Lower leg skin (tissue), 3 donors: ENCODE results near the gene IL4I1.

Experiments used
- CTCF ChIP-seq, 3 donors: fragments of 450-650 bp; IDR thresholded peaks; one replicate each; pipeline ENCODE4 v1.5.1; 2016; ENCODE audit warnings: antibody characterized with exemption in 3 of 3, mild to moderate bottlenecking in 3 of 3, moderate library complexity in 2 of 3
- POLR2A ChIP-seq, 2 donors: fragments of 450-650 bp; IDR thresholded peaks; one replicate each; pipeline ENCODE4 v1.6.1; 2016 to 2017; ENCODE audit warnings: antibody characterized with exemption in 2 of 2, mild to moderate bottlenecking in 1 of 2, moderate library complexity in 1 of 2

- TF ChIP-seq CTCF (IDR thresholded peaks at IDR 0.05) (no peak), POLR2A (IDR thresholded peaks at IDR 0.05) (no peak)
Measured at GRCh38 chr19:49863935-49864320, 32.8 kb downstream of the IL4I1 start.
